Activated T-cell treated with anti-CD3 and anti-CD28 coated beads for 1 hour (primary cell): ENCODE measurements around the gene PPP2R5C.

Experiments used
- DNase-seq: peaks from one replicate; pipeline ENCODE4 v3.0.0-alpha.2; 2020; ENCODE audit warnings: low read depth

The PPP2R5C gene

DNA sequence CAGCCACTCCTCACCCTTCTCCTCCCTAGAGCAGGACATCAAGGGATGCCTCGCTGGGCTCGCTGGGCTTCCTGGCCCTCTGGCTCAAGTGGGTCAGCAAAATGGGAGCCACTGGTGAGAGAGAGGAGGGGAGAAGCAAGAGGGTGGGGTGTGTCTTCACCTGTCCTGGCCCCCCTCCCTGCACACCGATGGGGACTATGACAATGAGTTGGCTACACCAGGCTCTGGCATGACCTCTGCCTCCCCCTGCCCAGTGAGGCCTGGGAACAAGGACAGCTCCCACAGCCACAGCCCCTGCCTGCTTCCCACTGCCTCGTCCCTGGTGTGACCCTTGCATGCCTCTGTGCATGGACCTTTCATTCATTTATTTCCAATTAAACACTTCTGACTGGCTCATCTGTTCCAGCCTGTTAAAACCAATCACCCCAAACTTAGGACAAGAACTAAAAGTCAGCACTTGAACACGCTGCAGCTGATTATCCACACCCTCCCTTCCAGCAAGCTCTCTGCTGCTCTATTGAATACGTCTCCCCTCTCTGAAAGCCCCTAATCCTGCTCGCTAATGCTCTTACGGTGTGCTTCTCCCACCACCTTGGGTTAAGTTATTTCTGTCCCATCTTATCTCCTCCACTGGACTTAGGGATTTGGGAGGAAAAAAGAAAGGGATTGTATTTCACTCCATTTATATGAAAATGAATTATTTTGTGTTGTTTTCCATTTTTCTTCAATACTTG lies 5.8 kb upstream of the PPP2R5C start:
- no peak for DNase-seq

DNA sequence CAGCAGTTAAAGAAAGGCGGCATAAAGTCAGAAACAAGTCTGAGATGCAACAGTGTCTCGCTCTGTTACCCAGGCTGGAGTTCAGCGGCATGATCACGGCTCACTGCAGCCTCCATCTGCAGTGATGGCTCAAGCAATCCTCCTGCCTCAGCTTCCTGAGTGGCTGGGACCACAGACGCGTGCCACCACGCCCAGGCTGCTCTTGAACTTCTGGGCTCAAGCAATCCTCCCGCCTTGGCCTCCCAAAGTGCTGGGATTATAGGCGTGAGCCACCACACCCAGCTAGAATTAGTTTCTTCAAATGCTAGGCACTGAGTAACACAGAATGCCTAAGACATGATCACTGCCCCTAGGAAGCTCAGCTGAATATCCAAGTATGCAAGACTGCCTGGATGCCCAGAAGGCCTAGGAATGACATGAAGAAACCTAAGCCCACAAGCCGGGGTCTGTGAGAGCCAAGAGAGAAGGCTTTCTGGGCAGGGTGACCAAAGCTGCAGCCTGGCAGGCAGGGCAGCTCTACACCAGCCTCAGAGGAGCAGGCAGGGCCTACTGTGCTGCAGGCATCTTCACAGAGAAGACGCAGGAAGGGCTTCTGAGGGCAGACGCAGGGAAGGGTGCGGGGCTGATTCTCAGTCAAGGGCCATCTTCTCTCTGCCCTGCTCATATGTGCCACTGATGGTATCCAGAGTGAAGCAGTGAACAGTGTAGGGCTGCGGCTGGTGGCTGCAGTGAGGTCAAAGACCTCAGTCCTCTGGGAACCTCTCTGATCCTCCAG lies 4.3 kb upstream of the PPP2R5C start:
- DNase-seq: no peak

DNA sequence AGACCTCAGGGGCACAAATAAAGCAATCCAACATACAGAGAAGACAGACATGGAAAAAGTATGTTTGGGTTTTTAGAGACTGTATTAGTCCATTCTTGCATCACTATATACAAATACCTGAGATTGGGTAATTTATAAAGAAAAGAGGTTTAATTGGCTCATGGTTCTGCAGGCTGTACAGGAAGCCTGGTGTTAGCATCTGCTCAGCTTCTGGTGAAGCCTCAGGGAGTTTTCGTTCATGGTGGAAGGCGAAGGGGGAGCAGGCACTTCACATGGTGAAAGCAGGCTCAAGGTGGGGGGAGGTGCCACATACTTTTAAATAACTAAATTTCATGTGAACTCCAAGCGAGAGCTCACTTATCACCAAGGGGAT lies 3.7 kb upstream of the PPP2R5C start:
- DNase-seq: no peak

DNA sequence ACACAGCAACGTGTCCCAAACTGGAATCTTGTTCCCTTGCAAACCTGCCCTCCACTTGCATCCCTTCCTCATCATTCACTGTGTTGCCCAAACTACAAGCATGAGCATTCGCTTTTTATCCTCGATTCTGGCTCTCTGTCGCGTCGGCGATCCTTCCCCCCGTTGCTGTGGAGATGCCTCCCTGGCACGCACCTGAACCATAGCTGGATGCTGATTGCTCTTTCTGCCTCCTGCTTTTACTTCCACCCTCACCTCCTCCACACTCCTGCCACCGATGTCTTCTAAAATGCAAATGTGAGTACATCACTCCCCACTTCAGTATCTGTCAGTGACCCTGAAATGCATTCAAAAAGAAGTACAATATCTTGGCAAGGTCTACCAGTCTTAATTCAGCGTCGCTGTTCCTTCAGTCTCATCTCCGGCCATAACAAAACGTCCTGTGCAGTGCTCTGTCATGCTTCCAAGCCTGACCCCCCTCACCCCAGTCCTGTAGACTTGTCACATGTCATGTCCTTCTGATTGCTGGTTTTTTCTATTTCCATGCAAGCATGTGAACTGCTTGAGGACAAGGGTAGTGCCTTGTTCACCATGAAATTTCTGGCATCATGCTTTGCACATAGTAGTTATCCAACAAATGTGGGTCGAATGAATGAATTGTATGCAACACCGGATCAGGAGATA lies 2.5 kb upstream of the PPP2R5C start:
- no peak for DNase-seq

DNA sequence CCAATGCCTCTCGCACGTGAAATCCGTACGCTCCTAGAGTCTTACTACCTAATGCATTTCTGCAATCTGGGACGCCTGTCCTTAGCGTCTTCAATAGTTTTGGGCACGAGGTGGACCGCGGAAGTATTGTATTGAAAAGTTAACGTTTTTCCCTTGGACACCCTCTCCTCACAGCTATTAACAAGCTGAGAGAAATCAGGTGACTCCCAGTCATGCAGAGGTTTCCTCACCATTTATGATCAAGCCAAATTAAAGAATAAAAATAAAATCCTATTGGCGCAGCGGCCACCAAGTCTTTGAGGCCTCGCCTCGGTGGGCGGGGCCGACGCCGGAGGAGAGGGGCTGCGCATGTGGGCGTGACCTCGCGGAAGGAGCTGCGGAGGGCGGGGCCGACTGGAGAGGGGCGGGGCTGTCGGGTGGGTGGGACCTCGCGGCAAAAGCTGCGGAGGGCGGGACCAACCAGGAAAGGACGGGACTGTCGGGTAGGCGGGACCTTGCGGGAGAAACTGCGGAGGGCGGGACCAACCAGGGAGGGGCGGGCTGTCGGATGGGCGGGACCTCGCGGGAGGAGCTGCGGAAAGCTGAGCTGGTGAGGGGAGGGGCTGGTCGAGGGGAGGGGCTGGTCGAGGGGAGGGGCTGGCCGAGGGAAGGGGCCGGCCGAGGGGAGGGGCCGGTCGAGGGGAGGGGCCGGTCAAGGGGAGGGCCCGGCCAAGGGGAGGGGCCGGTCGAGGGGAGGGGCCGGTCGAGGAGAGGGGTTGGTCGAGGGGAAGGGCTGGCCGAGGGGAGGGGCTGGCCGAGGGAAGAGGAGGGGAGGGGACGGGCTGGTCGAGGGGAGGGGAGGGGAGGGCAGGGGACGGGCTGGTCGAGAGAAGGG lies 1.1 kb upstream of the PPP2R5C start:
- DNase-seq: peak; percentile 95

DNA sequence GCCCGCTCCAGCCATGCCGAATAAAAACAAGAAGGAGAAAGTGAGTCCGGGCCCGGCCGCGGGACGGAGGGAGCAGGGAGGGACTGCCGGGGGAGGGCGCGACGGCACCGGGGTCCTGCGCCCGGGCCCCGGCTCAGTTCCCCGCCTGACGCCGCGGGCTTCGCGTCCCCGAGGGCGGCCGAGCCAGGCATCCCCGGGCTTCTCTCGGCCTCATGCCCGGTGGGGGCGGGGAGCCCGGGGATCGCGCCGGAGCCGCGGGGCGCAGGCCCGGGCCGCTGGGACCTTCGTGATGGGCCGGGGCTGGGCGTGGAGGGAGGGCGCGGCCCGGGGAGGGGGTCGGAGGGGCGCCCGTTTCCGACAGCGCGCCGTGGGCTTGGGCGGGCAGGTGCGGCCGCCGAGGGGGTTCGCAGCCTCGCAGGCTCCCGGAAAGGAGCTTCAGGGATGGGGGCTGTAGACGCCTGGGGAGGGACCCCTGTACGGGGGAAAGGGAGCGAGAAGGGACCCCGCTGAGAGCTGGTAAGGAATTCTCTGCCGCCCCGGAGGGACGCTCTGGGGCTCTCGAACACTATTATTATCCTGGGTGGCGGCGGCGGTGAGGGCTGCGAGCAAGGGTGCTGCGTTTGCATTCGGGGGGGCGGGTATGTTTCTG lies 496 bp downstream of the PPP2R5C start:
- DNase-seq: peak; percentile 48

DNA sequence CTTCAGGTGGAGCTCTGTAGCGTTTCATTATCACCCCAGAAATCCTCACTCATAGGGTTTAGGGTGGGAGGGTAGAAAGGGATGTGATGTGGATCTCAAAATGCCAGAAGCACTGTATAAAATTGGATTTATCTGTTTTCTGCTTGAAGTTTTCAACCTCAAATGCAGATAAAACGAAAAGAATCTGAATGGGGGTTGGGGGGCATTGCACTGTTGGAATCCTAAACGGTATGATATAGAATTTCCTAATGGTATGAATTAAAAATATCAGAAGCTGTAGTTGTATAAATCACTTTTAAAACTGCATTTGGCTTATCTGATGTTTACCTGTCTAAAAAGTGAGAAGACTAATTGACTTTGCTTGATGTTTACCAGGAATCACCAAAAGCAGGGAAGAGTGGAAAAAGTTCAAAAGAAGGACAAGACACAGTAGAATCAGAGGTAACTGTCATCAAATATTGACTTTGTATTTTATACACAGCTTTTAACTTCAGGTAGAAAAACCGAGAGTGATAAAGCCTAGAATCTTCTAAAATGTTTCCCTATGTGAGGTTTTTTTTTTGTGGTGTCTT lies 1.1 kb downstream of the PPP2R5C start:
- DNase-seq: no peak

DNA sequence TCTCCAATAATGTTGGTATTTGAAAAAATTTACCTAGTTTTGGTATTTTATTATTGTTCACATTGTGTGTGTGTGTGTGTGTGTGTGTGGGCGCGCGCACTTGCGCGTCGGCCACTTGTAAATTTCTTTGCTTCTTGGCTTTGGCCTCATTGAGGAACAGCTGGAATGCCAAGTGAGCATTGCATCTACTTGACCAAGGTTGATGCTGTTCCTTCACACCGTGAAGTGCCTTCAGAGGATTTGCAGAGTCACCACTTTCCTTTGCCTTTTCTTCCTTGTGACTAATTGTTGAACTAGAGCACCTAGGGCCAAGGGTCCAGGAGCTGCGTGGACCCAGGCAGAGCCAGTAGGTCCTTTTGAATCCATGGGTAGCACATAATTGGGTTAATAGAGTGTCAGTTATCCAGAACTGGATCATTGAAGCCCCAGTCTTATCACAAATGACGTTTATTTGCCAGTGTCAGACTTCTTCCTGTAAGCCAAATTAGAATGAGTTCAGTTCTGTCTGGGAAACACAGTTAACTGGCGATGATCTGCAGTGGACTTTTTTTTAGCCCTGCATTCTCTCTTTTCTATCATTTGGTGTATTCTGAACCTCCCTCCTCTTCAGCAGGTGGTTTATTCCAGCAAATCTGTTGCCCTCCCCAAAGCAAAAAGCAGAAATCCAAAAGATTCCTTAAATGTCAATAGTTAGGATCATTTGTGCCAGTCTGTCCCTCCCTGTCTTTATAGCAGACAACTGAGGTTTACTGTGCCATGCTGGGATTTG lies 2.6 kb downstream of the PPP2R5C start:
- DNase-seq: no peak

DNA sequence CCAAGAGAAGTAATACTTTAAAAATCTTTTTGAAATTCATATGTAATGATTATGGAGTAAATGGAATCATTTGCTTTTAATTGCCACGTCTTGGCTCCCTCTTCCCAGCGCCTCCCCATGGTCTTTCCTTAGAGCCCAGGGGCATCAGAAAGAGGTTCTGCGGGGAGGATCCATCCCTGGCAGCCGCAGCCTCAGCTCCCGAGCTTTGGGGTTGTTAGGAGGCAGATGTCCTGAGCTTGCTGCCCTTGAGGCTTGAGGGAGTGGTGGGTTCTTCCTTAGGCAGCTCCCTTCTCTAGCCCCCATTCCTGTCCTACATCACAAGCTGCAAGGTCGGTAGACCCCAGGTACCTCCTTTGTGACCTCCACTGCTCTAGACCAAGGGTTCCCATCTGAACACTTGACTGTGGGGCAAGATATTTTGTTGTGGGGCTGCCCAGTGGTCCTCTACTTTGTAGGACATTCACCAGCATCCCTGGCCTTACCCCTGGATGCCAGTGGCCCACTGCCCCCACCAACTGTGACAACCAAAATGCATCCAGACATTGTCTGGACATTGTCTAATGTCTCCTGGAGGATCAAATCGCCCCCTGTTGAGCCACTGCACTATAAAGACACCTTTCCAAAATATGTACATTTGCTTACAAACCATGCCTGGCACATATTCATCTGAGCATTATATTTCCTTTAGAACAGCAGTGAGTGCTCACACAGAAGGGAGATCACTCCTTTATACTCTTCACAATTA lies 6.3 kb downstream of the PPP2R5C start:
- no peak for DNase-seq

DNA sequence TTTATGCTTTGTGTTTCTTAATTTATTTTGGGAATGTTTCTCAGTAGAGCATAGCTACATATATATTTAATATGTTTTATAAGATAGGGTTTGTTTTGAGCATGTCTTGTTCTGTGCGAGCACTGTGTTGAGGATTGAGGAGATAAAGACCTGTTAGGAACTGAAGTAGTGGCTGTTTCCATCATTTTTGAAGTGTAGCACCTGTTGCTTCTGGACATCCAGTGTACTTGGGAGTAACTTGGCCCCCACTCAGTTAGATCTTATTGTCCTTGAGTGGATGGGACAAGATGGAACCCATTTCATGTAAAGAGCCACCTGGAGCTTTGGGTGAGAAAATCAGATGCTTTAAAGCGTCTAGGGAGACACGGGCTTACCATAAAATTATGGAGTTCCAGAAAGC lies 8.7 kb downstream of the PPP2R5C start:
- DNase-seq: no peak

DNA sequence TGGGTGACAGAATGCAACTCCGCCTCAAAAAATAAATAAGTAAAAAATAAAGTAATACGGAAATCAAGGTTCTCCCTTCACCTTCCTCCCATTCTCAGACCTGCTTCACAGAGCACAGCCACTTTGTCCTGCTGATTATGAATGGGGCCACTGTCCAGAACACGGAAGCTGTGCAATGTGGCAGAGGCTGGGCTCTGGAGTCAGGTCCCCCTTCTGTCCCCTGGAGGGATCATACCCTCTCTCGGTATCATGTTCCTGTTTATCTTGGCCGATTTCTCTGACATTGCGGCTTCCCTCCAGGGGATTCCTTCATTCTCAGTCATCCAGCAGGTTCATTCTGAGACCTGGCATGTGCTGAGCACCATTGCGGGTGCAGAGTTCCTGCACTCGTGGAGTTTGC lies 11.3 kb downstream of the PPP2R5C start:
- no peak for DNase-seq

DNA sequence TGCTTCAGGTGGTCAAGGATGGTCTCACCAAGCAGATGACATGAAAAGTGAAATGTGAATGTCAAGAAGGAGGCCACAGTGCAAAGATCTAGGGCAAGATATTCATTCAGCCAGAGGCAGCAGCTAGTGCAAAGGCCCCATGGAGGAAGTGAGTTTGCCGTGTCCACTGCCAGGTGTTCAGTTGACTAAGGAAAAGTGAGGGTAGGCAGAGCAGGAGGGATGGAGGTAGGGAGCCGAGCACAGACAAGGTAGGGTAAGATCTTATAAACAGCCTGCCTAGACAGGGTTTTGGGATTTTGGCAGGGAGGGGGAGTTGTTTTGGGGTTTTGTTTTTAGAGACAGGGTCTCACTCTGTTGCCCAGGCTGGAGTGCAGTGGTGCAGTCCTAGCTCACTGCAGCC lies 11.9 kb downstream of the PPP2R5C start:
- DNase-seq: no peak

DNA sequence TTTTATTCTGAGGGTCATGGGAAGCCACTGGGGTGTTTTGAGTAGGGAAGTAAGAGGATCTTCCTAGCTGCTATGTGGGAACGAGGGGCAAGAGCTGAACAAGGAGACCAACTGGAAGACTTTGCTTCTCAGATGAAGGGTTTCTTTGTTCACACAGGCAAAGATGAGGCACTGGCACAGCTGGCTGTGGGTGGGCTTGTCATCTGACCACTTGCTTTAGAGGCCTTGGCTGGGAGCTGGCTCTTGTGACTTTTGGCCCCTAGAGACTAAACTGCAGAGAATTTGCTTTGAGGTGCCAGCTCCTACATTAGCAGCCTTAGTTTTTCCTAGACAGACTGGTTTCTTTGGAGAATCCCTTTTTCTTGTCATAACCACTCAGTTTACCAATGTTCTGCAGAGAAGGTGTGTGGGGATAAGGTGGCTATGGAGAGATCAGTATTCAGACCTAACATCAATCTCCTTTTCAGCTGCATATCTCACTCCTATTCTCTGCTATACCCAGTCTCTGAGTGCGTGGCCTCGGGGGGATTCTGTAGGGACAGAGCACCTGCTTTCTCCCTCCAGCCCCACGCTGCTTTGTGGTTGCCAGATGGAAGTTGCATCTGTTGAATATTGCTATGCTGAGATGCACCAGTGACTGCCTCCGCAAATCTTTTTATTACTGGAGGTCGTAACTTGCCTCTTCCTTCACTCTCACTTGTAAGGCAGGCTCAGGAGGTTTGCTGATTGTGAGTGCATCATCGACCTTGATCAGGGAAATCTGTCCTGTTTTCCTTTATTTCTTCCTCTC lies 12.7 kb downstream of the PPP2R5C start:
- no peak for DNase-seq

DNA sequence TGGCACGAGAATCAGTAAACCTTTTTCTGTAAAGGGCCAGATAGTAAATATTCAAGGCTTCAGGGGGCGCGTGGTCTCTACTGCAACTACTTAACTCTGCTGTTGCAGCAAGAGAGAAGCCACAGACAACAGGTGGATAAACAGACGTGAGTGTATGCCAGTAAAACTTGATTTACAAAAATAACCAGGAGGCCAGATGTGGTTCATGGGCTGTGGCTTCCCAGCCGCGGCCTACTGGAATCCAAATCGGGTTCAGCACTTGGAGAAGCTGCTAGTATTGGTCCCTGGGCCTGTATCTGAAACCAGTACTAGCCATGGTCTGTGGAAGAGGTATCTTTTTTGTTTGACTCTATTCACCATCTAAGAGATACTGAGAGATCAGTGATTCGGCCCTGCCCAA lies 13.3 kb downstream of the PPP2R5C start:
- no peak for DNase-seq

DNA sequence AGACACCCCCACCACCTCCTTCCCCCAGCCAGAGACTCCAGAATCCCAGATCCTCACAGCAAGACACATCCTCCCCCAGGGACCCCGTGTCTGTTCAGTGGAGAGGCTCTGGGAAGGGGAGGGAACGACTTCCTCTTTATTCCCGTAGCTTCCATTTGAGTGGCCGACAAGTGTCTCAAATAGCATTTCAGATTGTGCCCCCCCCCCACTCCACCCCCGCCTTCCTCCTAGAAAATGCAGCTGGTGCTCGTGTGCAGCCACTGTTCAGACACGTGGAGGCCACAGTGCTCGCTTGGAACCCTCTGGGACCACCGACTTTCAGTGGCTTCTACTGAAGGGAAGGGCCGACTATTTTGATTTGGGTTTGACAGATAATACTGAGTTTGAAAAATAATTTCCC lies 14.3 kb downstream of the PPP2R5C start:
- DNase-seq: no peak

DNA sequence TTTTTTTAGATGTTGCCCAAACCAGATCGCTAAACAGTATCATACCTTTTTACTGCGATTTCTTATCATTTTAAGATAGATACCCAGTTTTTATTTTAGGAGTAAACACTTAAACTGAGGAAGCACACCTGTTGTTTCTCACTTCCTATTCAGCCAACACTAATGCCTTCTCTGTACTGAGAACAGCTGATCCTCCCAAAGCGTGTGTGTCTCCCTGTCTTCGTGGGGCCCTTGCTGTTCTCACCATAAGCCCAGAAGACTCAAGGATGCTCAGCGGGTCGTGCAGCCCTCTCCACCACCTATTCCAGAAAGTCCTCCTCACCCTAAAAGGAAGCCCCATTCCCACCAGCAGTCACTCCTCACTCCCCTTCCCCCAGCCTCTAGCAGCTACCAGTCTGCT lies 14.8 kb downstream of the PPP2R5C start:
- no peak for DNase-seq

DNA sequence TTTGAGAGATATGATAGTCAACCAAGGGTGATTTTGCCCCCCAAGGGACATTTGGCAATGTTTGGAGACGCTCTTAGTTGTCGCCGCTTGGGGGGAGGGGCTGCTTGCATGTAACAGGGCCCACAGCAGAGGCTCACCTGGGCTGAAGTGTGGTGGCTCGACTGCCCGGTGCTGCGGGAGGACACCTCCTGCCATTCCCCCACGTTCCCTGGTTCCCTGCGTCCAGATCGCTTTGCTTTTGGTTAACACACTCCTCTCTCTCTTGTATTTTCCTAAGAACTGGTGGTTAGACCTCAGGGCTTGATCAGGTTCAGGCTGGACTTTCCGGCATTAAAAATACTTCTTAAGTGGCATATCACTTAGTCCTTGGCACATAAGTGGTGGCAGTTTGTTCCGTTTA lies 18.9 kb downstream of the PPP2R5C start:
- DNase-seq: no peak

DNA sequence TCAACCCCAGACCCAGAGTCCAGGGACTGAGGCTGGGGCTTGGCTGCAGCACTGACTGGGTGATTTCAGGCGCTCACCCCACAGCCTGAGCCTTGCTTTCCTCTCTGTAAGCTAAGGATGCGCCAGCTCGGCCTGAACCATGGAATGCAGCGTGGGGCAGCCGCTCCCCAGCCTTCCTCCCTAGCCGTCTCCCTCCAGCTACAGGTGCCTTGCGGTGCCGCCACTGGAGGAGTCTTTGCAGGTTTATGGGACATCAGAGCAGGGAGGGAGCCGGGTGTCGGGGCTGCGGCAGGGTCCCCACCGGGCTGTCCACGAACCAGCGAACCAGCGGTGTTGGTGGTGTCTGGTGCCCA lies 19.4 kb downstream of the PPP2R5C start:
- no peak for DNase-seq
